IPS-NIHi7 (cell line): ENCODE results near the gene MAMSTR.
A peak's percentile ranks its signal among the peaks of the same experiment; 100 is the strongest.
"Not testable (repeated sequence)": the region's sequence is repeated elsewhere in the genome, so short reads cannot be mapped to it uniquely, and the experiment has no call there.

Experiments used
- DNase-seq: peaks from one replicate; pipeline ENCODE4 v3.0.0; 2012; ENCODE audit warnings: mixed read lengths; ENCODE audit errors: extremely low spot score

MAMSTR gene

DNA sequence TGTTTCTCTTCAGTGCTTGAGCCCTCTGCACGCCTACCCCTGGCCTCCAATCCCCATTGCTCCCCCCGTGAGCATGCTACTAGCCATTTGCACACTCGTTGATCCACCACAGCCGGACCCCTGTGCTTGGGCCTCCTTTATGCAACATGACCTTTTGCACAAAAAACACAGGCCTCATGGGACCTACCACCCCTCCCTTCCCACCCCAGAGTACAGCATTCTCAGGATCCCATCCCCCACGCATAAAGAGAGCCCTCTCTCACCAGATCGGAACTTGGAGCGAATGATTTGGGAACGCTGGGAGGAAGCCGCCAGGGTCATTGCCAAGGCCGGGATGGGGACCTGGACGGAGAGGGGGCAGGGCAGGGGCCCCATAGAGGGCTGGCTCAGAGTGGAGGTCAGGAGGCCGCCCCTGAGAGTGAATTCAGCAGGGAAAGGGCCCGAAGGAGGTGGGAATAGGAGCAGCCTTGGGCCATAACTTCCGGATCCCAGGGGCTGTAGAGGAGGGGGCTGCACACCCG lies 754 bp downstream of the MAMSTR start:
- peak; percentile 10 for DNase-seq

GRCh38 chr19:48718106-48718505 lies 1.4 kb downstream of the MAMSTR start:
- not testable (repeated sequence) for DNase-seq

DNA sequence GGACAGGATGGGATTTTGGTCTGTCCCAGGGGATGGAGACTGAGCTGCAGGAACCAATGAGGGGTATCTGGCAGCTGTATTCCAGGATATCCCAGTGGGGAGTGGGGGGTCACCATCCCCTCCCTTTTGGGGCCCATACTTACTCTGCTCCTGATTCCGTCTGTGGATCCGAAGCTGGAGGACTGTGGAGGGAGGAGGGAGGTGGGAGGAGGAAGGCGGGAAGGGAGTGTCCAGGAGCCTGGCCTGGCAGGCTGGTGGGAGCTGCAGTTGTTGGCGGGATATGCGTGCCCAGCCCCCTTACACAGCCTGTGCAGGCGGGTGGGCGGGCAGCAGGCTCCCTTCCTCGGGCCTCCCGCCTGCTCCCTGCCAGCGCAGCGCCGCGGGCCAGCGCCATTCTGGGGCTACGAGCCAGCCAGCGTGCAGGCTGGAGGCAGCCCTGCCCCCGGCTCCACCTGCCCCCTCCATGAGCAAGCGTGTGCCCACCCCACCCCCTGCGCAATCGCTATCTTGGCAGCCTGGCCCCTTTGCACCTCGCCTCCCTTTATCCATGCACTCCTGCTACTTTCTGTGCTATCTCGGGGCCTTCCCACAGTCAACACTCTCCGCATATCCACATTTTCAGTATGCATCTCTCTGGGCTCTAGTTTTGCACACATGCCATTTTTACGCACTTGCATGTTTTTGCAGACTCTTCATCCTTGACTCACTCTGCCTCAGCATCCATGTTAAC lies 2.8 kb downstream of the MAMSTR start:
- DNase-seq, result no peak

DNA sequence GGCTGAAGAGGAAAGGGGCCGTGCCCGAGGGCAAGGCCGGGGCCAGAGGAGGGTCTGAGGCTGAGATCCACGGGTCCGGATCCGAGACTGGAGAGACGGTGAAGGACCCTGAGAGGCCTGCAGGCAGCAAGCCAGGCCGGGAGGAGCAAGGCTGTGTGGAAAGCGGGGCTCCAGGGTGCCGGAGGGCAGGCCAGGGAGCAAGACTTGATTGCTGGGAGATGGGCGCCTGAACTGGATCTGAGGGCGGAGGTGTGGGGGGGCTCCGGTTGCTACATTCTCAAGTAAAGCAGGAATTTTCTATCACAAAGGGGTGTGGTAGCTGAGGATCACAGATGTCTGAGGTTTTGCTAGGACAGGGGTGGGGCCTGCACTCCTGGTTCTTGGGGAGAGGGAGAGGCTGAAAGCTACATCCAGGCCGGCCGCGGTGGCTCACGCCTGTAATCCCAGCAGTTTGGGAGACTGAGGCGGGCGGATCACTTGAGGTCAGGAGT lies 3.8 kb downstream of the MAMSTR start:
- DNase-seq, result no peak

GRCh38 chr19:48714759-48715675 lies 4.5 kb downstream of the MAMSTR start:
- no peak for DNase-seq

DNA sequence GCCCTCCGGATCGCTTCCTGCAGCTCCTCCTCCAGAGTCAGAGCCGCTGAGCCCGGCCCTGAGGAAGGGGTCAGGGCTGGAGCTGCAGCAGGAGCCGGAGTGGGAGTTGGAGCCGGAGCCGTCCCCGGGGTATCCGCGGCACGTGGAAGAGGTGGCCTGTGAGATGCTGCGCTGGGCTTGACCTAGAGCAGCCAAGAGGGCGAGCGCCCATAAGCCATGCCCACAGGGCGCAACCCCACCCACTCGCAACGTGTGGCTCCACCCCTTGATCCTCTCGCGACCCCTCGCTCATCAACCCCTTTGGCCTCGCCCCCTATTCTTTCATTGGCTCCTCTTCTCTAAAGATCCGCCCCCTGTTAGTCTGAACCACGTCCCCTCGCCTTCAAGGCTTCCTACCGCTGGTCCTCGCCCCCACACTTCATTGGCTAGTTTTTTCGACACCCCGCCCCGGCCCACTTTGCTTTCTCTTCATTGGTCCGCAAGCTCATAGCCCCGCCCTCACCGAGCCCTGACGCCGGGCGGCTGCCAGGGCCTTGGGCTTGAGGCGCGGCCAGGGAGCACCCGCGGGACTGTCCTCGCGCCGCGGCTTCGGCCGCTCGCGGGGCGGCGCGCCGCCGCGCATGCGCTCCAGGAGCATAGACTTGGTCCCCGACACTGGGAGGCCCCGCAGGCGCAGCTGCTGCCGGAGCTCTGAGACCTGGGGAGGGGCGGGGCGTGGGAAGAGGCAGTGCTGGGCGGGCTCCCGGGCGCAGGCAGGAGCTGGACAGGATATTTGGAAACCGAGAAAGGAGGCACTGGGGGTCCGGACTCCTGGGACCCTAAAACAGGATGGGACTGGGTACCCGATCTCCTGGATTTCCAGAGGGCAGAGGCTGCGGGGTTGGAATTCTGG lies 5.4 kb downstream of the MAMSTR start:
- peak; percentile 99 for DNase-seq

DNA sequence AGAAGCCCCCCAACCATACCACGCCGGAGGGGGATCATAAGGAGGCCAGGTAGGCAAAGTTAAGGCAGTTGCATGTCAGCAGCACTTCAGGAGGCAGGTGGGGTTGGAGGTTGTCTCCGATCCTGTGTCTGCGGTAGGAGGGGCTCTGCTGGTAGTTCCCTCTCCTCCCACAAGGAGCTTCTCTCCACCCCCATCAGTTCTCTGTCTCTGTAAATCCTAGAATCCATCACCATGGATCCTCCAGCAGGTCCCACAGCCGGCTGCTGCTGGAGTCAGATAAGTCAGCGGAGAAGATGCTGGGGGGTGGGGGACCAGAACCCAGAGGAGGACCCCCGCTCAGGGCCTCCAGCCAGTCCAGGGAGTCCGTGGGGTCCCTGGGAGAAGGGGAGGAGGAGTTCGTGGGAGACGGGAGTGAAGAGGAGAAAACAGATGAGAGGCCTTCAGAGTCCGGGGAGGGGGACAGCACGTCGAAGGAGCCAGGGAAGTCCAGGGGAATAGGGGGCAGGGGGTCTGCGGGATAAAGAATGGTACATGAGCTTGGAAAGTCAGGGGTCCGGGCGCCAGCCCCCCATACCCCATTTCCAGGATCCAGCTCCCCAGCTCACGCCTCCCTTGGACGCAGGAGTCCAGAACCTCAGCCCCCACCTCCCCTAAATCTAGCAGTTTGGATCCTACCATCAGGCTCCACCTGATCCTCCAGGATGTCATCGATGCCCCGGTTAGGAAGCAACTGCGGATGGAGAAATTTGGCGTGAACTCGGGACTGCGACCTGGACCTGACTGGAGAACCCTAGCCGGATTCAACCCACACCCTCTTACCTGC lies 6.3 kb downstream of the MAMSTR start:
- peak; percentile 83 for DNase-seq

DNA sequence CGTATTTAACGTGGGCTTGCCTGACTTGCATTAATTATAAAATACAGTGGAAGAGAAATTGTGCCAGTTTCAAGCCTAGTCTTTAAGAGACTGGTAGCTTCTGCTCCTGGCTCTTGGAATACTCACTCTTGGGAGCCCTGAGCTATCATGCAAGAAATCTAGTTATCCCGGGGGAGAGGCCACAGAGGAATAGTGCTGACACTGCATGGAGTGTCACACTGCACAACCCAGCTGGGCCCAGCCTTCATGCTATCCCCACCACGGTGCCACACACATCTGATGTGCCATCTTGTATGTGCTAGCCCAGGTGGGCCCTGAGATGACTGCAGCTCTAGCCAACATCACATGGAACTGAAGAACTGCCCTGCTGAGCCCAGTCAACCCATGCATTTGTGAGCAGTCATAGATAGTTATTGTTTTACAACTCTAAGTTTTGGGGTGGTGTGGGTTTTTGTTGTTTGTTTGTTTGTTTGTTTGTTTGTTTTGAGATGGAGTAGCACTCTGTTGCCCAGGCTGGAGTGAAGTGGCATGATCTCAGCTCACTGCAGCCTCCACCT lies 8.3 kb downstream of the MAMSTR start:
- no peak for DNase-seq

- no peak for DNase-seq
Measured at GRCh38 chr19:48708471-48708870, 11.1 kb downstream of the MAMSTR start.

DNA sequence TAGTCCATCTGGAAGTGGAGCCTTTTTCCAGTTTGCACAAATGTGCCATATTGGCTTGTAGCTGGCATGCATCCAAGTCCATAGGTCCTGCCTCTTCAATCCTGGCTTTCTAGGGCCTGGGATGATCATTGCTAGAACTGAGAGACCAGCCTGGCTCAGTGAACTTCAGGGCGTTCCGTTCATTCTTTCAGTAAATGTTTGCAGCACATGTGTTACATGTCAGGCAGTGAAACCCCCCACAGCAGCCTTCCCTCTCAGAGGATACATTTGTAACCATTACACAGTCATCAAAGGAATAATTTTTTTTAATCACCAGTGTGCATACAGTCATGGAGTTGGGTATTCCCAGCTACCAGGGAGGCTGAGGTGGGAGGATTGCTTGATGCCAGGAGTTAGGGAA lies 14.1 kb downstream of the MAMSTR start:
- no peak for DNase-seq

GRCh38 chr19:48703316-48703715 lies 16.2 kb downstream of the MAMSTR start:
- no peak for DNase-seq

- no peak for DNase-seq
Measured at GRCh38 chr19:48702701-48703100, 16.8 kb downstream of the MAMSTR start.

DNA sequence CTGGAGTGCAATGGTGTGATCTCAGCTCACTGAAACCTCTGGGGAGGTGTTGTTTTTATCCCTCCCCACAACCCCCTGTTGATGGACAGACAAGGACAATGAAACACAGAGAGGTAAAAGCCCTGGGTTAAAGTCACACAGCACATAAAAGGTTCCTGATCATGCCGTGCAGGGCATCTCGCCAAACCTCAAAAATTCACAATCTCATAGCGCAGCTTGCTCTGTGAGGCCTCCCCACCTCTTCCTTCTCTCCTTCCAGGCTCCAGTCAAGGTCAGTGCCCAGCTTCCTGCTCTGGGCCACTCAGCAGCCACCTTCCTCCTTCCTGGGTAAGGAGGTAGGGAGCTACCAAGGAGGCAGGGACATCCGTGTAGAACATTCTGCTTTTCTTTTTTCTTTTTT lies 21.5 kb downstream of the MAMSTR start:
- no peak for DNase-seq

DNA sequence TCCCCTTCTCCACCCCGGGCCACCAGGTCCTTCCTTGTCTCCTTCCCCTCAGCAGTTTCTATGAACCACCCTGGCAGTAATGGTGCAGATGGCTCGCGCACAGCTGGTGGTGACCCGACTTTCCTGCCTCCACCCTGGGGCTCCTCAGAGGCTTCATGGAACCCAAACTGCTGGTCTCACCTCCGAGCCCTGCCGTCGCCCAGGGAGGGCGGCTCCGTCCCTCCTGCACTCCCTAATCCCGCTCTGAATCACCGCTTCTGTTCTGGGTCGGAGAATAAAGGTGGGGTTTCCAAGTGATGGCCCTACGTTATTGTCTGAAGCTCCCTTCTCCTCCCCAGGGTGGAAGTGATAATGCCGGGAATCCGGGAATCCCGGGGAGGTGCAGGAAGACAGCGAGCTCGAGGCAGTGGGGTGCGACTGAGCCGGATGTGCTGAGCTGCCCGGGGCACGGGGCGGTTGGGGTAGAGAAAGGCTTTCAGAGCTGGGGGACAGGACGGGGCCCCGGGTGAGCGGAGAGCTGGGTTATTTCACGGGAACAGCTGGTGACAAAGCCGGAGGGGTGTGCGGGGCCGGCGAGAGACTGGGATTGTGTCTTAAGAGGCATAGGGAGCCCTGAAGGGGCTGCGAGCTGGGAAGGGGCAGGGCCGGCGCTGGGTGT lies 23.0 kb downstream of the MAMSTR start:
- peak; percentile 59 for DNase-seq

GRCh38 chr19:48695743-48696352 lies 23.7 kb downstream of the MAMSTR start, which contains the start of gene FUT2:
Gene FUT2, plus strand, starts transcription at chr19:48695971. Its CDS starts 6,986 bp downstream, at chr19:48702957.
- peak; percentile 86 for DNase-seq

- DNase-seq, result not testable (repeated sequence)
Measured at GRCh38 chr19:48693629-48694028, 25.9 kb downstream of the MAMSTR start.

DNA sequence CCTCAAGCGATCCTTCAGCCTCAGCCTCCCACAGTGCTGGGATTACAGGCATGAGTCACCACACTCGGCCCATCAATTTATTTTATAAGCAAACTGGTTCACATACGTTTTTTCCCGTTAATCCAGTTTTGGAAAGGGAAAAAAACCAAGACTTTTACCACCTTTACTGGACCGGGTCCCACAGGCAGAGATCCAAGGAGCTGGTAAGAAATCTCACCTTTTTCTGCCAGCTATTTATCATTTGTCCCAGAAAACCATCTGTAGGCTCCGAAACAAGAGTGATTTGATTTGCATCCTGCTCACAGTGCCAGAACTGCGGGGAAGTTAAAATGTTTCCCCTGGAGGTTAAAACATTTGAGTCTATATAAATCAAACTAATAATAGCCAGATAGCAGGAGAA lies 30.1 kb downstream of the MAMSTR start:
- no peak for DNase-seq

- DNase-seq, result no peak
Measured at GRCh38 chr19:48687776-48688175, 31.7 kb downstream of the MAMSTR start.

- not testable (repeated sequence) for DNase-seq
Measured at GRCh38 chr19:48686637-48687036, 32.9 kb downstream of the MAMSTR start.
